Right ventricle myocardium superior (tissue), 1 donor: ENCODE measurements around the gene YPEL1. TPM values are rescaled to one million over a fixed set of nuclear protein-coding genes. Genes with fewer than 3 reads are reported as not detected.

Source experiments
- ATAC-seq: fragments of 200-7000 bp; cut with Tn5 transposase; one replicate; pipeline ENCODE4 v1.9.1; 2020; ENCODE audit warnings: mild to moderate bottlenecking; ENCODE audit not compliant: poor library complexity
- DNase-seq: peaks from one replicate; pipeline ENCODE4 v3.0.0-alpha.2; 2020
- intact Hi-C: fragments of 100-400 bp; cut with DNase I; formaldehyde crosslinking; loops from one replicate; pipeline ENCODE4 v1.11.2; 2022
- microRNA-seq: library from miRNA; unstranded; fragments of <30 nt; microRNA quantifications from one replicate; pipeline ENCODE4 v1.2.0, GENCODE V29; 2020
- total RNA-seq: library from RNA; stranded (reverse); fragmentation: NEBNext Ultra II Directional; extraction: Animal tissue kit (Norgen Biotek cat#: 25700); gene quantifications from one replicate; pipeline ENCODE4 v1.2.1, GENCODE V29; 2021
- donor health status: DM: no; HTN: yes; CAD: no; lungs with severe emphysema.

The YPEL1 gene
- total RNA-seq, 1 donor from 2014 or later: 3.1 TPM

GRCh38 chr22:21650823-21651520 is 84.6 kb downstream of the YPEL1 start:
- no peak for DNase-seq
- intact Hi-C loops: no loop called here
- peak; percentile 45 for ATAC-seq

DNA sequence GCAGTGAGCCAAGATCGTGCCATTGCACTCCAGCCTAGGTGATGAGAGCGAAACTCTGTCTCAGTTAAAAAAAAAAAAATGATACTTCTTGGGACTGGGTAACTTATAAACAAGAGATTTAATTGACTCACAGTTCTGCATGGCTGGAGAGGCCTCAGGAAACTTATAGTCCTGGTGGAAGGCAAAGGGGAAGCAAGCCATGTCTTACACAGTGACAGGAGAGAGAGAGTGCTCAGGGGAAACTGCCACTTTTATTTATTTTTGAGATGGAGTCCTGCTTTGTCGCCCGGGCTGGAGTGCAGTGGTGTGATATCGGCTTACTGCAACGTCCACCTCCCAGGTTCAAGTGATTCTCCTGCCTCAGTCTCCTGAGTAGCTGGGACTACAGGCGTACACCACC is 85.3 kb downstream of the YPEL1 start:
- DNase-seq (no peak), ATAC-seq (no peak)
- intact Hi-C loops: no loop called here

Small RNA genes within 50 kb of the gene (microRNA-seq; reads per million reads assigned to microRNA genes)
- gene MIR130B (156 reads per million, percentile 59 among the genes with 10 or more reads in this experiment), gene MIR301B (0.97 reads per million)

Other genes starting within 250 kb of the YPEL1 start
- gene RIMBP3C, start 184.3 kb downstream of the YPEL1 start, total RNA-seq: not detected
- gene UBE2L3, start 168.1 kb downstream of the YPEL1 start, total RNA-seq: 46.7 TPM
- gene YDJC, start 105.8 kb downstream of the YPEL1 start, total RNA-seq: 4.5 TPM
- gene CCDC116, start 103.0 kb downstream of the YPEL1 start, total RNA-seq: 0.24 TPM
- 20.4 TPM for gene SDF2L1, start 93.5 kb downstream of the YPEL1 start, total RNA-seq
- 22.5 TPM for gene PPIL2, start 69.8 kb downstream of the YPEL1 start, total RNA-seq
- gene MAPK1, start 131.9 kb upstream of the YPEL1 start, total RNA-seq: 75.2 TPM
- 19.3 TPM for gene PPM1F, start 217.1 kb upstream of the YPEL1 start, total RNA-seq
- 9.0 TPM for gene TOP3B, start 247.0 kb upstream of the YPEL1 start, total RNA-seq